Brain microvascular endothelial cell (primary cell): ENCODE data around the gene SYNGR1.

Experiments
- DNase-seq: peaks from one replicate; pipeline ENCODE4 v3.0.0-alpha.2; 2020
- H3K27ac ChIP-seq: fragments of 250-450 bp; sonication (Bioruptor Pico); 2 replicates; pipeline ENCODE4 v1.5.1; 2020; ENCODE audit warnings: mild to moderate bottlenecking, moderate library complexity
- H3K27me3 ChIP-seq: fragments of 250-450 bp; sonication (Bioruptor Pico); replicated peaks from 2 replicates; pipeline ENCODE4 v1.5.1; 2020; ENCODE audit warnings: mild to moderate bottlenecking
- H3K36me3 ChIP-seq: fragments of 250-450 bp; sonication (Bioruptor Pico); replicated peaks from 2 replicates; pipeline ENCODE4 v1.5.1; 2020; ENCODE audit warnings: mild to moderate bottlenecking
- H3K4me3 ChIP-seq: 2 replicates; pipeline ENCODE4 v1.5.1; 2011; ENCODE audit warnings: low read depth, mild to moderate bottlenecking, control low read depth, low read length, moderate library complexity
- CTCF ChIP-seq: IDR thresholded peaks from 2 replicates; pipeline ENCODE4 v1.5.1; 2011; ENCODE audit warnings: low read depth, mild to moderate bottlenecking, moderate library complexity, low read length, control low read depth, inconsistent platforms; ENCODE audit errors: missing control alignments
- in situ Hi-C: cut with HindIII; loops from 2 replicates; pipeline ENCODE4 v1.10.0; 2017; ENCODE audit warnings: low sequenced_read_pairs, low pct_ligation_motif_present

SYNGR1 gene

DNA sequence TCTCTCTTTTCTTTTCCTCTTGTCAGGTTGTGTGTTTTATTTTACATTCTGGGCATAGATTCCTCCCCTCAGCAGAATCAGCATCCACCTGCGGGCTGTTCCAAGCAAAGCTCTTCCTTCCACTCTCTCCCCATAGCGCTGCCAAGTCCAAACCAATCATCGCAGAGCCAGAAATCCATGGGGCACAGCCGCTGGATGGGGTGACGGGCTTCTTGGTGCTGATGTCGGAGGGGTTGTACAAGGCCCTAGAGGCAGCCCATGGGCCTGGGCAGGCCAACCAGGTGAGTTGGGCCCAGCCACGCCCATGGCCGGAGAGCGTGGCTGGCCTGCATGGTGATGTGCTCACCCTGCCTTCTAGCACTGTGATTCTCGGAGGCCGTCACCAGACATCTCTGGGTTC lies 71.9 kb downstream of the SYNGR1 start:
- no peak for TF ChIP-seq CTCF
- Histone ChIP-seq H3K27ac (no peak overlapping the region), H3K4me3 (no peak overlapping the region), H3K36me3 (peaks cover 35% of the 10 kb centered on the region), H3K27me3 (no peaks in the 10 kb centered on the region)
- in situ Hi-C loops, result loop anchor here (25.0 kb wide), 1 partner anchor 91 kb away; the partner anchor contains the start of genes ATF4 and MIEF1
- no peak for DNase-seq

GRCh38 chr22:39422101-39422500 lies 72.3 kb downstream of the SYNGR1 start:
- TF ChIP-seq CTCF, result no peak
- no peaks in the 10 kb centered on the region for H3K27me3 ChIP-seq
- peaks cover 31% of the 10 kb centered on the region for H3K36me3 ChIP-seq
- no peak for DNase-seq
- in situ Hi-C loops, result loop anchor here (25.0 kb wide), 1 partner anchor 90 kb away; the partner anchor contains the start of genes ATF4 and MIEF1
- H3K27ac ChIP-seq, result no peak overlapping the region
- H3K4me3 ChIP-seq, result no peak overlapping the region

GRCh38 chr22:39422721-39423120 lies 72.9 kb downstream of the SYNGR1 start:
- Histone ChIP-seq H3K36me3 (peaks cover 31% of the 10 kb centered on the region), H3K27me3 (no peaks in the 10 kb centered on the region), H3K27ac (no peak overlapping the region), H3K4me3 (no peak overlapping the region)
- TF ChIP-seq CTCF, result no peak
- DNase-seq, result no peak
- in situ Hi-C loops, result loop anchor here (25.0 kb wide), 1 partner anchor 90 kb away; the partner anchor contains the start of genes ATF4 and MIEF1

GRCh38 chr22:39423976-39424375 lies 74.2 kb downstream of the SYNGR1 start:
- no peak for DNase-seq
- TF ChIP-seq CTCF, result no peak
- Histone ChIP-seq H3K27me3 (no peaks in the 10 kb centered on the region), H3K4me3 (no peak overlapping the region), H3K36me3 (peaks cover 27% of the 10 kb centered on the region), H3K27ac (no peak overlapping the region)
- in situ Hi-C loops, result loop anchor here (25.0 kb wide), 1 partner anchor 88 kb away; the partner anchor contains the start of genes ATF4 and MIEF1

DNA sequence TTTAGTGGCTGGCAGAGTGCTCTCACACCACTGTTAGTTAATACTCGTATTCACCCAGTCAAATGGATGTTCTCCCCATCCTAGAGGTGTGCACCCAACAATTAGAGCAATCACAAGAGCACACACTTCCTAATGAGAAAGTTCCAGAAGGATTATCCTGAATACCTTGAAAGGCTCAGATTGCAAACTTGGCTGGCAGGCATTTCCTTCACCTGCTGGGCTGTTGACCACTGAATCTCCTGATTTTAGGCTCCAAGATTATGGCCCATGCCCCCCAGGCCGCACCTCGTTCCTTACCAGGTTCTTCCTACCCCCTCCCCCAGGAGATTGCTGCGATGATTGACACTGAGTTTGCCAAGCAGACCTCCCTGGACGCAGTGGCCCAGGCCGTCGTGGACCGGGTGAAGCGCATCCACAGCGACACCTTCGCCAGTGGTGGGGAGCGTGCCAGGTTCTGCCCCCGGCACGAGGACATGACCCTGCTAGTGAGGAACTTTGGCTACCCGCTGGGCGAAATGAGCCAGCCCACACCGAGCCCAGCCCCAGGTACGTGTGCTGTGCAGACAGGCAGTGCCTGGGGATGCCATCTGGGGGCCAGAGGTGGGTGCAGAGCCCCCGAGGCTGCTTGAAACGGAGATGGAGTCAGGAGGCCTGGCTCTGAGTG lies 76.7 kb downstream of the SYNGR1 start:
- DNase-seq, result no peak
- peaks cover 16% of the 10 kb centered on the region for H3K36me3 ChIP-seq
- in situ Hi-C loops, result no loop called here
- no peak overlapping the region for H3K27ac ChIP-seq
- no peak overlapping the region for H3K4me3 ChIP-seq
- TF ChIP-seq CTCF, result no peak
- no peaks in the 10 kb centered on the region for H3K27me3 ChIP-seq
